Coronary artery (tissue), 2 donors: ENCODE results near the gene NAV3.
"Not testable (repeated sequence)": the region's sequence is repeated elsewhere in the genome, so short reads cannot be mapped to it uniquely, and the experiment has no call there.

Source experiments
- DNase-seq: peaks from one replicate; pipeline ENCODE4 v3.0.0-alpha.2; 2017; ENCODE audit warnings: low spot score
- H3K27ac ChIP-seq, 2 donors: fragments of 200-600 bp; sonication (generic); one replicate each; pipeline ENCODE4 v1.5.1; 2016 to 2019
- H3K4me3 ChIP-seq: fragments of 200-600 bp; sonication (generic); 2 replicates; pipeline ENCODE4 v1.5.1; 2016; ENCODE audit warnings: mild to moderate bottlenecking, moderate library complexity
- CTCF ChIP-seq: fragments of 200-600 bp; sonication (generic); IDR thresholded peaks from one replicate; pipeline ENCODE4 v1.5.1; 2019; ENCODE audit warnings: antibody characterized with exemption

The NAV3 gene

GRCh38 chr12:78239544-78239943 is 408.9 kb downstream of the NAV3 start:
- no peak for DNase-seq
- no peak for TF ChIP-seq CTCF
- Histone ChIP-seq H3K4me3 (no peak overlapping the region), H3K27ac (no peak overlapping the region)

- no peak for TF ChIP-seq CTCF
- no peak overlapping the region for H3K27ac ChIP-seq
- no peak for DNase-seq
- H3K4me3 ChIP-seq, result no peak overlapping the region
Observed at GRCh38 chr12:78240827-78241226, 410.1 kb downstream of the NAV3 start.

GRCh38 chr12:78241446-78241845 is 410.8 kb downstream of the NAV3 start:
- H3K27ac ChIP-seq, result no peak overlapping the region
- no peak for TF ChIP-seq CTCF
- DNase-seq, result no peak
- no peak overlapping the region for H3K4me3 ChIP-seq

GRCh38 chr12:78244916-78245507 is 414.3 kb downstream of the NAV3 start:
- TF ChIP-seq CTCF, result no peak
- H3K4me3 ChIP-seq, result no peak overlapping the region
- no peak overlapping the region for H3K27ac ChIP-seq
- no peak for DNase-seq

GRCh38 chr12:78248321-78248720 is 417.6 kb downstream of the NAV3 start:
- no peak overlapping the region for H3K4me3 ChIP-seq
- DNase-seq, result no peak
- TF ChIP-seq CTCF, result no peak
- no peak overlapping the region for H3K27ac ChIP-seq

GRCh38 chr12:78249578-78249977 is 418.9 kb downstream of the NAV3 start:
- TF ChIP-seq CTCF, result no peak
- Histone ChIP-seq H3K27ac (no peak overlapping the region), H3K4me3 (no peak overlapping the region)
- DNase-seq, result no peak

GRCh38 chr12:78257662-78258061 is 427.0 kb downstream of the NAV3 start:
- not testable (repeated sequence) for H3K27ac ChIP-seq, H3K4me3 ChIP-seq, DNase-seq

GRCh38 chr12:78260976-78261375 is 430.3 kb downstream of the NAV3 start:
- DNase-seq, result no peak
- no peak overlapping the region for H3K27ac ChIP-seq
- TF ChIP-seq CTCF, result no peak

More at GRCh38 chr12:78260976-78261375, 430.3 kb downstream of the NAV3 start:
- no peak overlapping the region for H3K4me3 ChIP-seq
